NCI-H1417 treated with DMSO at 0.1 percent for 48 hours (cell line): ENCODE results near the gene SAP30L.

ENCODE experiments used
- DNase-seq: peaks from one replicate; lab custom pipeline; 2025; lab: John Stamatoyannopoulos, UW

The SAP30L gene

DNA sequence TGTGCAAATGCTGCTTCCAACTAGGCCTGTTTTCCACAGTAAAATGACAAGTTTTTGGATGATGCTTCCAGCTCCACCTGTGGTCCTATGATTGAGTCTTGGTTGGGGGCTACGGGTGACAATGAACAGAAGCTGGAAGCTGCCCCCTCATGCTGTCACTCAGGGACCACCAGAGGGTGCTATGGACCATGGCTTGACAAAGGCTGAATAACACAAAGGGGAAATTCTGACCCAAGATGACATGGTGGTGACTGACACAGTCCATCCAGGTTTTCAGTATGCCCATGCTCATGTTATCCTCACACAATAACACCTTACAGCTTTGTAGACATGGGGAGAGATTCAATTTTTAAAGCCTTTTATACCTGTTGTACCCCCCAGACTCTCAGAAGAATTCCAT, 23.9 kb upstream of the SAP30L start:
- no peak for DNase-seq

DNA sequence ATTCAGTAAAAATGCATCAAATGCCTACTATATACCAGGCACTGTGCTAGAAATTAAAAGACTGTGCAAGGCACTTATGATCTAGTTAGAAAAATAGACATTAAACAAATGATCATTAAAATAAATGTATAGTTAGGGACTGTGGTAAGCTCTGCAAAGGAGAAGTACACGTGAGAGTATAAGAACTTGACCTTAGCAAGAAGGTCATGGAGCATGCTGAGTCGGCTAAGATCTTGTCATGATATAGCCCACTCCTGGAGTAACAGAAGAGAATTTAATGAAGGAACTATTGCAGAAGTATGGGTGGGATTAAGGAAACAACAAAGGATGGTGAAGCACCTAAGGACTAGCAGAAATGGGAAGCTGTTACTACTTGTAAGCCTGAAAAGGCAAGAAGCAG, 23.5 kb upstream of the SAP30L start:
- no peak for DNase-seq

DNA sequence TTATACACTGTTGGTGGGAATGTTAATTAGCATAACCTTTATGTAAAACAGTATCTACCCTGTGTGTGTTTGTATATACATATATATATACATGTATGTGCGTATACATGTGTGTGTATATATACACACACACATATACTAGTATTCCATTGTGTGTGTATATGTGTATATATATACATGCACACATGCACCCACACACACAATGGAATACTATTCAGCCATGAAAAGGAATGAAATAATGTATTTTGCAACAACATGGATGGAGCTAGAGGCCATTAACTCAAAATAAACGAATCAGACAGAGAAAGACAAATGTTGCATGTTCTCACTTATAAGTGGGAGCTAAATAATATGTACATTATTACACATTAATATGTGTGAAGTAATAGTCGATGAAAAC, 17.6 kb upstream of the SAP30L start:
- DNase-seq, result no peak

DNA sequence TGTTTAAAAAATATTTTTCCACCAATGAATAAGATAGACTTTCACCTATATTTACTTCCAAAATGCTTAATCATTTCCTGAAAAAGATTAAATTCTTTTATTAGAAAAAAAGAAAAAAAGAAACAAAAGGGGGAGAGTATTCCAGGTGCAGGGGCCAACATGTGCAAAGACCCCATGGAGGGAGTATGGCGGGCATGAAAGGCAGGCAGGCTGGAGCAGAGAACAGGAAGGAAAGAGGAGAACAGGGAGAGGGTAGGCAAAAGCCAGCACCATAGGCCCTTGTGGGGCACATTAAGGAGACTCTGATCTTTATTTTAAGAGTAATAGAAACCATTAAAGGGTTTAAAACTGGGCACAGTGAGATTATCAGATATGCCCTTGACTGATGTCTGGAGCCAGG, 16.5 kb upstream of the SAP30L start:
- no peak for DNase-seq

DNA sequence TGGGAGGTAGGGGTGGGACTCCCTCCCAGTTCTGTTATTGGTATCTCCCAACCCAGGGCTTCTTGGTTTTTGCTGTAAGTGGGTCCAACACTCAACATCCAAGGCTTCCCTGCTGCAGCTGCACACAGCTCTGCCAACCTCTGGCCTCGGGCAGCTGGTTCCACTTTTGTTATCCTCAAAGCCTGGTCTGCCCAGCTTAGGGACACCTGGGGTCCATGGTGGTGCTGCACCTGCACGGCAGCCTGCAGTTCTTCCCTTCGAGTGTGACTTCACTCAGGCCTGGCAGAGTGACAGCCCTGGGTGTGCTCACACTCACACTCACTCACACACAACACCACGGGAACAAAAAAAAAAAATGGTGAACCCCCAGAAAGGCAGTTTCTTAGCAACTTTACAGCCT, 15.3 kb upstream of the SAP30L start:
- no peak for DNase-seq

DNA sequence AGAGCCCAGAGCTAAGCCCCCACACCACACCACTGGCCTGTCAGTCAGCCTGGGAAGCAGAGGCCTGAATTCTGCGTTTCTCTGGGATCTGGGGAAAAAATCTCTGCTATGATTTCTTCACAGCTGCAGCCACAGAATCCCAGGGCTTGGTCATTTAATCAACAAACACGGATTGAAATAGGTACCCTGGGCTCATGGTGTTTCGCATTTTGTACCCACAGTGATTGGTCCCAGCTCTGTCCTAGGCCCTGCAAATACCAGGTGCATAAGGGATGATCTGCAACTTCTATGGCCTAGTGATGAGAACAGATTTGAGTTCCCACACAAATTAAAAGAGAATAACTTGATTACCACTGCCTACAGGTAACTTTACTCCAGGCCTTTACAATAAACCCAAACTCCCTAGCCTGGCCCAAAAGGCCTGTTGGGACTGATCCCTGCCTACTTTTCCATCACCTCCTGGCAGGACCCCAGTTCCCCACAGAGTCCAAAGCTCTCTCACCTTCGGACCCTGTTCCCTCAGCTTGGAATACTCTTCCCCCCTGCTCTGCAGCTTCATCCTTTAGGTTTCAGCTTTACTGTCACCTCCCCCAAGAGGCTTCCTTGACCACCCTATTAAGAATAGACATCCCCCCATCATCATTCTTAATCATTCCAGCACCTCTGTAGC, 14.7 kb upstream of the SAP30L start:
- DNase-seq, result no peak

DNA sequence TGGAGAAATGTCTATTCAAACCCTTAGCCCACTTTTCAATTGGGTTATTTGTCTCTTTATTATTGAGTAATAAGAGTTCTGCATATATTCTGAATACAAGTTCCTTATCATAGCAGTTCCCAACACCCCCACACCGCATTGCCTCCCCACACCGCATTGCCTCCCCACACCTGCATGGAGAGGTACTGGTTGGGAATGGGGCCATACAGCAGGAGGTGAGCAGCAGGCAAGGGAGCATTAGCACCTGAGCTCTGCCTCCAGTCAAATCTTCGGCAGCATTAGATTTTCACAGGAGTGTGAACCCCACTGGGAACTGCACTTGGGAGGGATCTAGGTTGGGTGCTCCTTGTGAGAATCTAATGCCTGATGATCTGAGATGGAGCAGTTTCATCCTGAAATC, 10.6 kb upstream of the SAP30L start:
- DNase-seq, result no peak

DNA sequence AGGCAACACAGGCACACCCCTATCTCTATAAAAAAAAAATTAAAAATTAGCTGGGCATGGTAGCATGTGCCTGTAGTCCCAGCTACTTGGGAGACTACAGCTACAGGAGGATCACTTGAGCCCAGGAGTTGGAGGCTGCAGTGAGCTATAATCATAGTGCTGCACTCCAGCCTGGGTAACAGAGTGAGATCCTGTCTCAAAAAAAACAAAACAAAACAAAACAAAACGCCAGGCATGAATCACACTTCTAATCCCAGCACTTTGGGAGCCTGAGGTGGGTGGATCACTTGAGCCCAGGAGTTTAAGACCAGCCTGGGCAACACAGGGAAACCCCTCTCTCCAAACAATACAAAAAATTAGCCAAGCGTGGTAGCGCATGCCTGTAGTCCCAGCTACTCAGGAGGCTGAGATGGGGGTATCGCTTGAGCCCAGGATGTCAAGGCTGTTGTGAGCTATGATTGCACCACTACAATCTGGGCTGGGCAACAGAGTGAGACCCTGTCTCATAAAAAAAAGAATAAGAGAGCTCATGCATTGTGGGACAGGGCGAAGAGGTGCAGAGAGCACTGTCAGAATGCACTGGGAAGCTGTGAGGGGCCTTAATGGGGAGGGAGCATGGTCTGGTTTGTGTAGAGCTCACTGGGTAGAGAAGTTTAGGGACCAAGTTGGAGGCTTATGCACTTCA, 8.4 kb upstream of the SAP30L start:
- DNase-seq, result no peak

DNA sequence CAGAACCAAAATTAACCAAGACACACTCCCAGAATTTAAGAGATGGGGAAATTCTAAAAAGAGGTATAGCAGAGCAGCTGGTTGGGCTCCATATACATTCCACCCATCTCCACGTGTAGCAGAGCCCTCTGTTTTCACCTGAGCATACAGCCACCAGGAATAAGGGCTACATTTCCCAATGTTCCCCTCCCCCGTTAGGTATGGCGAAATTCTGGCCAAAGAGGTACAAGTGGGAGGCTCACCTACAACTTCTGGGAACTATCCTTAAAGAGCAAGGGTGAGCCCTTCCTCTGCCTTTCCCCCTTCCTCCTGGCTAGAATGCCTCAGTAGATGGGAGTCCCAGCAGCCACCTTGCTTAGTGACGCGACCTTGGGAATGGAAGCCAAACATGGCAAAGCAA, 5.3 kb upstream of the SAP30L start:
- DNase-seq, result no peak

DNA sequence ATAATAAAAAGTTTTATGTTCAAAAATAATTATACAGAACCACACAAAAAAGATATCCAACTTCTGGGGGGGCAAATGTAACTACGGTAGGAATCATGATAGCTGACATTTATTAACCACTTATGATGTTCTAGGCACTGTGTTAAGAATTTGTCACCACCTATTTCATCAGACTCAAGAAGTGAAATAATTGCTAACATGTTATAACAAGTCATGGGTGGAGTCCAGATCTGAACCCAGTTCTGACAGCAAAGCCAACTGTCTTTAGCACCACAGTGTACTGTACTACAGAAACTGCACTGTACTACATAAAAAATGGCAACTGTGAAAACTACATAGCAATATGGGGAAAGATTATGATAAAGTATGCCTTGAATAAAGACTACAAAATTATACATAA, 3.0 kb upstream of the SAP30L start:
- no peak for DNase-seq

DNA sequence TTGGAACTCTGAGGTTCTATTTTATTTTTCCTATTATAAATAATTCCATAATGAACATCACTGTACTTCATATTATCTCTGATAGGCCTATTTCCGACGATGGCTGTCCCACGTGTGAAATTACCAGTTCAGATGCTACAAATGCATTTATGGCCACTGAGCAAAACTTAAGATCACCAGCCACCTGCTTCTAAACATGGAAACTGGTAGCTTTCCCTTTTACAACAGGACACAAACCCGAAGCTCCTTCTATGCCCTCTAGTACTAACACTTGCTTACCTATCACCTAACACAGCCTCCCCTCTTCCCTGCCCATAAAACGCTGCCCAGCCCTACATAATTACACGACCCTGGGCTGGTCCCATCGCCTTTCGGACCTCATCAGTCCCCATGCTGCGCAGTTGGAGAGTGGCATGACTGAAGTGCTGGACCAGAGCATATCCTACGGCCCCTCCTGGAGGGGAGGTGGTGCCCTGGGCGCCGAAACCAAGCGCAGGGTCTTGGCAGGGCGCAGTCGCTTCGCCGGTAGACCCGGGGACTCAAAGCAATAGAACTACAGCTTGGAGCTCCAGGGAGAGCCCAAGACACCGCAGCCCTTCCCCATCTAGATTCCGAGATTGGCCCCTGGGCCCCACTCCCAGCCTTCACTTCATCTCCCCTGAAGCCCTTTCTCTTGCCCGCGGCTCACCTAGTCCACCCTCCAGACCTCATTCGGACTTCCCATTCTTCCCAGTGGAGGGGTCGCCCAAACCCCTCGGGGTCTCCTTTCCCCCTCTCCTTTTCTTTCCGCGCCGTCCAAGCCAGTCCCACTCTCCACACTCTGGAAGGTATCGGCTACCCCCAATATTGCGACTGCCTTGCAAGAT, 1.0 kb upstream of the SAP30L start:
- no peak for DNase-seq

DNA sequence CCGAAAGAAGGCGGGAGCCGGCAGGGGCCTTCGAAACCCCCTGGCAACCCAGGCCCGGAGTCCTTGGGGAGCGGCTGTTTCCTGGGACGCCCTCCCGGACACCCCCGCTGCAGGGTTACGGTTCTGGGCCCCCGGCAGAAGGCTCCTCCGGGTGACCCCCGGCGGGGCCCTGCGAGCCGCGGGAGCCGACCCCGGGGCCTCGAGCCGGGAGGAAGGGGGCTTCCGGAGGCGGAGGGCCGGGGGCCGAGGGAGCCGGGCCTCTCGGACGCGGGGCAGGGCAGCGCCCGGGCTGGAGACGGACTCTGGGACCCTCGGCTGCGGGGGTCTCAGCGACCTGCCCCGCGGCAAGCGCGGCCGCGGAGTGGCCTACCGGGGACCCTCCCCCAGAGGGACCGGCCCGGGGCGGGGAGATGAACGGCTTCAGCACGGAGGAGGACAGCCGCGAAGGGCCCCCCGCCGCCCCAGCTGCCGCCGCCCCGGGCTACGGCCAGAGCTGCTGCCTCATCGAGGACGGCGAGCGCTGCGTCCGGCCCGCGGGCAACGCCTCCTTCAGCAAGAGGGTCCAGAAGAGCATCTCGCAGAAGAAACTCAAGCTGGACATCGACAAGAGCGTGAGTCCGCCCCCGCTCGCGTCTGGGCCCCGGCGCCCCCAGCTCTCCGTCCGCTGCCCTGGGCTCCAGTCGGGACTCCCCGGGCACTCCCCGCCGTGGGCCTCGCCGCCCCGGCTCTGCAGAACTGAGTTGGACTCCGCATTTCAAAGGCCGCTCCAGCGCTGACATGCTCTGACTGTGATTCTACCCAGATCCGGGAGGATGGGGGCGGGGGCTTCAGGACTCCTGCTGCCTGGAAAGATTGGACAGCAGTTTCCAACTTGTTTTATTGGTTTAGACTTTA, 645 bp downstream of the SAP30L start:
- DNase-seq, result no peak

DNA sequence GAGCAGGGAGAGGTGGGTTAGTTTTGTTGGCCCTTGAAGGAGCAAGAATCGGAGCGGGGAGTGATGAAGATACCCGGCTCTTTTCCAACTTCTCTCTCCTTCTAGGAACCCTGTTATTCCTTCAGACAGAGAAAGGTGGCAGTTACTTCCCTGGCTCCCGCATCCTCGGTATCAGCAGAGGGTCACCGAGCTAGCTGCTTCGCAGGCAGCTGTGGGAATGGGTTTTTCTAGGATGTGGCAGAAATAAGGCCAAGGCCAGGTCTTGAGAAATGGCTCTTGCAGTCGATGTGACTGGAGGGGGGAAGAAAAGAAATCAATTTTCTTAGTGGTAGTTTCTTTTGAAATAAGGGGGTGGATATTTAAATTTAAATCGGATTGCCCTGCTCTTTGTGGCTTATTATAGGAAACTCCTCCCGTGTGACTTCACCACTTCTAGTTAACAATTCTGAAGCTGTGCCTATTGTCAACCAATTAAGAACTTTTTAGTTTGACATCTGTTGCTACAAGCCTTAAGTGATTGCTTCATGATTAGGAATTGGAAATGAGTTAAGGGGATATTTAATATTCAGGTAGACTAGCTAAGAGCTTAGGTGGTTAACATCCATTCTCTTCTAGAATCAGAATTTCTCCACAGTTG, 1.4 kb downstream of the SAP30L start:
- DNase-seq, result no peak

DNA sequence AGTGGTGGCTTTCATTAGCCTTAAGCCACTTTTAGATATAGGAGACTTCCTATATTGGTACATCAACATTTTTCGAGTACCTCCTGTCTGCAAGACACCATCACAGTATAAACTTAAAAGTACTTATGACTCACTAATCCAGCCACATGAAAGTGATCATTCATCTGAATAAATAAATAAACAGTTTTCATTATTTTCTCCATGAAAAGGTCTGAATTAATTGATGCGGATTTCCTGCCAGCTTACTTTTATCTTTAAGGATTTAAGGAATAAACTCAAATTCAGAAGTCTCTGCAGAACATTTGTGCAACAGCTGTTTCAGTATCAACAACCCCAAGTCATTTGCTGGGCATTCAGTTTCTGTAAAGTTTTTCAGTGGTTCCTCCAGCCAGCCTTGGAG, 4.0 kb downstream of the SAP30L start:
- DNase-seq, result no peak

DNA sequence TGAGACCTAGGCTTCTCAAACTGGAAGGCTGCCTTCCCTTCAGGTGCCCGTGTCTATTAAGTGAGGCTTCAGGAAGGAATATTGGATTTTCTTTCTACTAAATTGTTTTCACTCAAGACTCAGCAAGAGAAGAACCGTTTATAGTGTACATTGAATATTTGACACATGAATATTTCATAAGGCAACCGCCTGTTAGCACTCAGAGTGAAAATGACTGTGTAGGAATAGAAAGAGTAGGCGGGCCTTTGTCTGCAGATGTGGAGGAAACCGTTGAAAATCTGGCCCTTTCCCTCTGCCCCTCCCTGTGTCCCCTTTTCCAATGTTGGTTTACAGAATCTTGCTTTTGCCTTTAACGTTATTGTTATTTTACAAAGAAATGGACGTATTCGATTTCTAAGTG, 6.2 kb downstream of the SAP30L start:
- DNase-seq, result no peak

DNA sequence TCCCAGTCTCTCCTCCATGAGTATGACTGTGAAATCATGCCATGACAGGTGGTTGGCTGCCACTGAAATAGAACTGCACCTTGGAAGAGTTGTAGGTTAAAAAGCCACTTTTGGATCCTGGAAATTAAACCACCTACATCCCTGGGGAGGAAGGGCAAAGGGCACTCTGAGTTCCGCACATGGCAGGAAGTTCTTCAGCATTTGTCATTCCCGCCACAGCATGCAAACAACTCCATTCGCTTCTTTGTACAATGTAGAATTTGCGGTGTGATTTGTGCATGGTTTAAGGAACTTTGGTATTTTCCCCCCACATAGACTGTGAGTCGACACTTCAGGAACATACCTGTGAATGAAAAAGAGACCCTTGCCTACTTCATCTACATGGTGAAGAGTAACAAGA, 9.8 kb downstream of the SAP30L start:
- DNase-seq, result no peak

DNA sequence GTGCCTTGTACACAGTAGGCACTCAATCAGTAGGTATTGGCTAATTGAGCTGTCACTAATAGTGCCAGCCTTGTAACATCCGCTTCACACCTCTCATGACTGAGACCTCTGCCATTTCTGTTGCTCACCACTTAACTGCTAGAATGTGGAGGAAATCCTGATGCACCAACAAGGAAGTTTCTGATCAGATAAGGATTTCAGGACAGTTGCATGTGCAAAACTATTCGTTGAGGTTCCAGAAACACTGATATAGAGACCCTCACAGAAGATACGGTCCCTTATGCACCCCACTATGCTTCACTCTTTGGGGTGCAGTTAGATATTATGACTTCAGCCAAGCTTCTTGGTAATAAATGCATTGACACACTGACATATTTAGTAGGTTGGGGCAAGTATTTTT, 10.7 kb downstream of the SAP30L start:
- no peak for DNase-seq

DNA sequence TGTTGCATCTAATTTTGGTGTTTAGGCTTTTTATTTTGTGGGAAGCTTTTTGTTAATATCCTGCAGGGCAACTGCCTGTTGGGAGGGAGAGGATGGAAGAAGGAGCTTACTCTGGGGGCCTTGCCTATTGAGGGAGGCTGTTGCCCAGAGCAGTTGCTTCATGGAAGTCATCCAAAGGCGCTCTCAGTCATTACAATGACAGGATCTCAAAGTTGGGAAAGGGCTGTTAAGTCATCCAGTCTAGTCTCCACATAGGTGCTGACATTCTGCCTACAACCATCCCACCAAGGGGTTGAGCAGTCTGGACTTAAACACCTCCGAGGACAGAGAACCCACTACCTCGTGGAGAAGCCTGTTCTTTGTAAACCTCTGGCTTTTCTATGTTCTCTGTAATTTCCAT, 13.2 kb downstream of the SAP30L start:
- no peak for DNase-seq

DNA sequence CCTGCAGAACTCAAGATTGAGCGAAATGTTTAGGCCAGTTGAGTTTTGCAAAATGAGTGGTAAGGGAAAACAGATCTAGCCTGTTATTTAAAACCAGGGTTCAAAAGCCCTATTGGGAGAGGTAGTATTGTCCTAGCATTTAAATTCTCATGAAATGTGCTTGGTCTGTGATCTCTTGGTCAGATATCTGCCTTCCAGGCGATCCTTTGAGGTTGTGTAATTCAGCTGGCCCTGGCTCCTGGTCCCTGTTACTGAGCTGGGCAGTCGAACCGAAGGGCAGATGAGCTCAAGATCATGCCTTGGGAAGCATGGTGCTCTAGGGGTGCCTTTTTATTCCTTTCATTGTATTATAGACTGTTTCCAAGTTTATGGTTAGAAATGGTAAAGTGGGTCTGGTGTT, 14.4 kb downstream of the SAP30L start:
- no peak for DNase-seq

DNA sequence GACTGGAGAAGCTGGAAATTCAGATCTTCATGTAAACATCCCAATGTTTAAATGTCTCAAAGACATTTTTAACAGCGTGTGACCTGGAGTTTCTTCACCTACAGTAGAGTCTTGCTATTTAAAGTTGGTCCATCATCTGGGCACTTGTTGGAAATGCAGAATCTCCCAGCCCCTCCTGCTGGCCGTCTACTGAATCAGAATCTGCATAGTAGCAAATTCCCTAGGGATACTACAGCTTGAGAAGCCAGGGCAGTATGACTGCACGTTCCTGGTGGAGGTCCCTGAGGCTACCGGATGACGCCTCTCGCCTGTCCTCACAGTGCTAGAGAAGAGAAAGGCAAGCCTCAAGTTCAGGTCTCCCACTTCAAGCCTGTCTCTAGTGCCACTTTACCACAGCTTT, 15.7 kb downstream of the SAP30L start:
- no peak for DNase-seq

DNA sequence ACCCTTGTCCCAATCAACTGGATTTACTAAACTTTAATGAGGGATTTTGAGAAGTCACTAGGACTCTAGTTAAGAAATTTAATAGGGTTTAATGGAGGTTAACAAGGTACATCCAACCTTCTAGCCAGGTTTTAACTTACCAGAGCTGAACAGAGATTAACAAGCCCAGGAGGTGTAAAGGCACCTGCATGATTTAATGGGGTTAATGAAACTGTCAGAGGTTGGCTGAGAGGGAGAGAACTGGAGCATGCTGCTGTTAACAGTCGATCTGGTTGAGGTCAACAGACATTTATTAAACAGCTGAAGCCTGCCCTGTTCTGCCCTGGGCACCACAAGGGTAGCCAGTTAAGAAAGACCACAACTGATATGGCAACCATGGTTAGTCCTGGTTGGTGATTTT, 18.6 kb downstream of the SAP30L start:
- DNase-seq, result no peak

DNA sequence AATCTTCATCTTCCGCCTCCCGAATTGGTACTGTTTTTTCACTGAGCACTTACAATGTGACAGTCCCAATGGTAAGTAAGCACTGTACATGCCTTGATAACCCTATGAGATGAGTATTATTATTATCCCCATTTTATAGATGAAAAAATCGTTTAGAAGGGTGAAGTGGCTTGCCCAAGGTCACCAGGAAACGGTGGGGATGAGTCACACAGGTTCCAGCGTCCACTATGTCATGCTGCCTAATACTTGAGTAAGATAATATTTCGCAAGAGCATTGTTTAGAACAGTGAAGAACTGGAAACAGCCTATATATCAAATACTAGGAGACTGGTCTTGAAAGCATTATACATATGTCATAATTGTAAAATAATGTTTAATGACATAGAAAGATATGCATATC, 19.4 kb downstream of the SAP30L start:
- DNase-seq, result no peak
